Kidney epithelial cell (primary cell): Measurements from ENCODE around the gene ARSA. TPM values are rescaled to one million over a fixed set of nuclear protein-coding genes. Genes with fewer than 3 reads are reported as not detected.
"Not testable (repeated sequence)": the region's sequence is repeated elsewhere in the genome, so short reads cannot be mapped to it uniquely, and the experiment has no call there.

Source experiments
- DNase-seq: peaks from one replicate; pipeline ENCODE4 v3.0.0-alpha.2; 2010; ENCODE audit warnings: low read depth
- H3K27me3 ChIP-seq: 2 replicates; pipeline ENCODE4 v1.6.0; 2011; ENCODE audit warnings: low read length; ENCODE audit not compliant: control insufficient read depth, insufficient read depth
- H3K36me3 ChIP-seq: 2 replicates; pipeline ENCODE4 v1.5.1; 2011; ENCODE audit warnings: low read length; ENCODE audit not compliant: control insufficient read depth, insufficient read depth
- H3K4me3 ChIP-seq: 2 replicates; pipeline ENCODE4 v1.5.1; 2011; ENCODE audit warnings: low read depth, mild to moderate bottlenecking, control low read depth, low read length
- total RNA-seq: library from RNA; depleted of rRNA; stranded (reverse); fragments of >200 nt; gene quantifications from 2 replicates; pipeline ENCODE4 v1.2.3, GENCODE V29; 2015
- TF ChIP-seq, protein P1 (sequence below): IDR thresholded peaks from 2 replicates; pipeline ENCODE4 v1.5.1; 2011; ENCODE audit warnings: mild to moderate bottlenecking, moderate library complexity, low read length, control low read depth, inconsistent platforms; ENCODE audit not compliant: insufficient read depth, poor library complexity, severe bottlenecking

ARSA gene
- total RNA-seq, 1 donor from 2014 or later, result 42.7 TPM

DNA sequence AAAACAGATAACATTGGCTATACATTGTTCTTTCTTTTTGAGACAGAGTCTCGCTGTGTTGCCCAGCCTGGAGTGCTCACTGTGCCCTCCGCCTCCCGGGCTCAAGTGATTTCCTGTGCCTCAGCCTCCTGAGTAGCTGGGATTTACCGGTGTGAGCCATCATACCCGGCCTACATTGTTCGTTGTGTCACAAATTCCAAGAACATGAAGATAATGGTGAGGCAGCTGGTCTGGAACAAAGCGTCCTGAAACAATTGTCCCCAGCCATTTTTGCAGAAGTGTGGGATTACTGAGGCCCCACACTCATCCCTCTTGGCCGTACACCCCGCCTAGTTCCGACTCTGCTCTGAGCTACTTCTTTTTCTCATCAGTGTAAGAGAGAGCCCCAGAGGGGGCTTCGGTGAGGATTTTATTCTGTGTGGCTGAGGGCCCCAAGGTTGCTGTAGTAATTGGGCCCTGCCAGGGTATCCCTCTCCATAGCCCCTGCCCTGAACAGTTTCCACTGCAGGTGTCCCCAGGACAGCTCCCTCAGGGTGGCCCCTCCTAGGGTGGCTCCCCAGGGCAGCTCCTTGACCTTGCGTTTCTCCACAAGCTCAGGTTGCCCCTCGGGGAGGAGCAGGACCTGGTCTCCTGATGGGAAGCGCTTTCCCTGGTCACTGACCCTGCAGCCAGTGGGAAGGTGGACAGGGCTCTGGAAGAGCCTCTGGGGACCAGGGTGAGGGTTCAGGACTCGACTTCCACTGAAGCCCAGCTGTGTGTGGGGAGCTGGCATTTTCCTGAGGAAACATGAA lies 13.1 kb upstream of the ARSA start:
- Histone ChIP-seq H3K4me3 (no peak overlapping the region), H3K27me3 (peaks cover 37% of the 10 kb centered on the region), H3K36me3 (no peaks in the 10 kb centered on the region)
- no peak for DNase-seq
- TF ChIP-seq, protein P1, sequence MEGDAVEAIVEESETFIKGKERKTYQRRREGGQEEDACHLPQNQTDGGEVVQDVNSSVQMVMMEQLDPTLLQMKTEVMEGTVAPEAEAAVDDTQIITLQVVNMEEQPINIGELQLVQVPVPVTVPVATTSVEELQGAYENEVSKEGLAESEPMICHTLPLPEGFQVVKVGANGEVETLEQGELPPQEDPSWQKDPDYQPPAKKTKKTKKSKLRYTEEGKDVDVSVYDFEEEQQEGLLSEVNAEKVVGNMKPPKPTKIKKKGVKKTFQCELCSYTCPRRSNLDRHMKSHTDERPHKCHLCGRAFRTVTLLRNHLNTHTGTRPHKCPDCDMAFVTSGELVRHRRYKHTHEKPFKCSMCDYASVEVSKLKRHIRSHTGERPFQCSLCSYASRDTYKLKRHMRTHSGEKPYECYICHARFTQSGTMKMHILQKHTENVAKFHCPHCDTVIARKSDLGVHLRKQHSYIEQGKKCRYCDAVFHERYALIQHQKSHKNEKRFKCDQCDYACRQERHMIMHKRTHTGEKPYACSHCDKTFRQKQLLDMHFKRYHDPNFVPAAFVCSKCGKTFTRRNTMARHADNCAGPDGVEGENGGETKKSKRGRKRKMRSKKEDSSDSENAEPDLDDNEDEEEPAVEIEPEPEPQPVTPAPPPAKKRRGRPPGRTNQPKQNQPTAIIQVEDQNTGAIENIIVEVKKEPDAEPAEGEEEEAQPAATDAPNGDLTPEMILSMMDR, result no peak

DNA sequence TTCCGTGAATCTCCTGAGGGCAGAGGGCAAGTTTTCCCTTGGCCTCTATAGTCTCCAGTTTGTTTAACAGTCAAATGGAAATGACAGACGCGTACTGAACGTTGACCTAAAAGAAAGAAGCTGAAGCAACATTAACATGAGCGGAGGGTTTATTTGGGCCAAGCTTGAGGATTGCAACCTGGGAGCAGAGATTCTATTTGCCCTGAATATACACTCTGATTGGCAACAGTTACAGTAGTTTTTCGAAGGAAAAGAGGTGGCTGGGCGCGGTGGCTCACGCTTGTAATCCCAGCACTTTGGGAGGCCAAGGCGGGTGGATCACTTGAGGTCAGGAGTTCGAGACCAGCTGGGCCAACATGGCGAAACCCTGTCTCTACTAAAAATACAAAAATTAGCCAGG lies 12.3 kb upstream of the ARSA start:
- not testable (repeated sequence) for H3K4me3 ChIP-seq, H3K36me3 ChIP-seq, DNase-seq
- H3K27me3 ChIP-seq, result peaks cover 35% of the 10 kb centered on the region

DNA sequence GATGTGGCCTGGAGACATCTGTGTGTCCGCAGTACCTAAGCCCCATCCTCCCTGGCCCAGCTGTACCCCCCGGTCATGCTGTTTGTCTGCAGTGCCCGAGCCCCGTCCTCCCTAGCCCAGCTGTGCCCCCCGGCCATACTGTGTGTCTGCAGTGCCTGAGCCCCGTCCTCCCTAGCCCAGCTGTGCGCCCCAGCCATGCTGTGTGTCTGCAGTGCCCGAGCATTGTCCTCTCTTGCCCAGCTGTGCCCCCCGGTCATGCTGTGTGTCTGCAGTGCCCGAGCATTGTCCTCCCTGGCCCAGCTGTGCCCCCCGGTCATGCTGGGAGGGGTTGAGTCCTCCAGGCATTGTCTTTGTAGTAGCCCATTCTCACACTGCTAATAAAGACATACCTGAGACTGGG lies 7.6 kb upstream of the ARSA start:
- DNase-seq, result no peak
- no peaks in the 10 kb centered on the region for H3K36me3 ChIP-seq
- no peak overlapping the region for H3K4me3 ChIP-seq
- TF ChIP-seq, protein P1, result no peak
- peaks cover 2% of the 10 kb centered on the region for H3K27me3 ChIP-seq

DNA sequence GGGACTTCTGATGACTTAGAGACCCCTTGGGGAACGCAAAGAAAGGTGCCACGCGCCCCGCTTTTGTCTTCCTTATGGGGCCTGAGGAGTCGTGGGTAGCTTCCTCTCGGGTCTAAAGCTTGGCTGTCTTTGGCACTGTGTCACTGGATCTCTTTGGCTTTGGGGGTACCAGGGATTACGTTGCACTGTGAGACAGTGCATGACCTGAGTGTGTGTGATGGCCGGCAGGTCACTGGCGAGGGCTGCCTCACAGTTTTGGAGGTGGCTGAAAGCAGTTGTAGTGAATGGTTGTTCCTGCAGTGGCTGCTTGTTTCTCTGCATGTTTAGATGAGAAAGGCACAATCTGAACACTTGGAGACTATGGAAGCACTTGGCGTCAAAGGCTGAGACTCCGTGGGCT lies 5.8 kb upstream of the ARSA start:
- peaks cover 2% of the 10 kb centered on the region for H3K27me3 ChIP-seq
- no peaks in the 10 kb centered on the region for H3K36me3 ChIP-seq
- no peak overlapping the region for H3K4me3 ChIP-seq
- TF ChIP-seq, protein P1, result no peak
- no peak for DNase-seq

DNA sequence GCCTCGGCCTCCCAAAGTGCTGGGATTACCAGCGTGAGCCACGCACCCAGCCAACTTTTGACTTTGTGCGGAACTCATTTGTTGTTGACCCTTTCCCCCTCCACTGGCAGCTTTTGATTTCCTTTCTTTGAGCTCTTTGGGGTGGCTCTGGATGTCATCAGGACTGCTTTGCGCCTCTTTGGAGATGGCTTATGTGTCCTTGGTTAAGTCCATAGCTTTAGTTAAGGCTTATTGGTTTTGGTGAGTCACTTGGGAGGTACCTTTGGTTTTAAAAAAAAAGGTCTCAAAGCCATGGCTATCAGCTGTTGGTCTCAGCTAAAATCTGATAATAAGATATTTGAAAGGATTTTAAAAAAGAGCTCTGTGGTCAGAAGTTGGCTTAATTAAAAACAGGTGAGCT lies 5.1 kb upstream of the ARSA start:
- TF ChIP-seq, protein P1, result no peak
- no peak for DNase-seq
- Histone ChIP-seq H3K4me3 (no peak overlapping the region), H3K27me3 (peaks cover 2% of the 10 kb centered on the region), H3K36me3 (no peaks in the 10 kb centered on the region)

DNA sequence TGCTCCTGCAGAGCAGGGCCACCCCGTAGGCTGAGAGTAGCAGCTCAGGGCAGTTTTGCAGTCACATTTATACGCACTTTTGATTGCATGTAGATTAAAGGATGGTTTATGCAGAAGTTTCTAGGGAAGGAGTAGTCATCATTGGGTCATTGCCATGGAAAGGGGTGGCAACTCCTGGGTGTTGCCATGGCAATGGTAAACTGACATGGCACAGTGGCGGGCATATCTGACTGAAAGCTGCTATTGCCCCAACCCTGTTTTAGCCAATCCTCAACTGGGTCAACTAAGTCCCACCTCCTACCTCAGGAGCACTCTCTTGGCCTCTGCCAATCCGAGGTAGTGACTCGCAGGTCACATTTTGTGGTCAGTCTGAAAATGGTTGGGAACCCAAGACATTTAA lies 2.4 kb upstream of the ARSA start:
- Histone ChIP-seq H3K4me3 (no peak overlapping the region), H3K36me3 (no peaks in the 10 kb centered on the region), H3K27me3 (peaks cover 2% of the 10 kb centered on the region)
- DNase-seq, result no peak
- TF ChIP-seq, protein P1, result no peak
